Adipocyte (in vitro differentiated cells): ENCODE results near the gene CYP27C1.
"Not testable (repeated sequence)": the region's sequence is repeated elsewhere in the genome, so short reads cannot be mapped to it uniquely, and the experiment has no call there.

Experiments
- DNase-seq: peaks from one replicate; pipeline ENCODE4 v3.0.0-alpha.2; 2015; ENCODE audit warnings: low read depth
- H3K27me3 ChIP-seq: replicated peaks from 2 replicates; pipeline ENCODE4 v1.7.0; 2013; ENCODE audit warnings: mild to moderate bottlenecking, low read length, moderate library complexity; ENCODE audit not compliant: control insufficient read depth, insufficient read depth
- H3K36me3 ChIP-seq: 2 replicates; pipeline ENCODE4 v1.7.0; 2013; ENCODE audit warnings: low read length, mild to moderate bottlenecking, moderate library complexity; ENCODE audit not compliant: control insufficient read depth, insufficient read depth, severe bottlenecking
- H3K4me1 ChIP-seq: 2 replicates; pipeline ENCODE4 v1.7.0; 2013; ENCODE audit warnings: mild to moderate bottlenecking, low read length, moderate library complexity; ENCODE audit not compliant: control insufficient read depth, insufficient read depth
- H3K4me3 ChIP-seq: 2 replicates; pipeline ENCODE4 v1.7.0; 2013; ENCODE audit warnings: mild to moderate bottlenecking, low read length, moderate library complexity
- H3K9ac ChIP-seq: 2 replicates; pipeline ENCODE4 v1.7.0; 2013; ENCODE audit warnings: mild to moderate bottlenecking, low read length, moderate library complexity
- H3K9me3 ChIP-seq: 2 replicates; pipeline ENCODE4 v1.7.0; 2013; ENCODE audit warnings: mild to moderate bottlenecking, low read length, moderate library complexity; ENCODE audit not compliant: control insufficient read depth

The CYP27C1 gene

DNA sequence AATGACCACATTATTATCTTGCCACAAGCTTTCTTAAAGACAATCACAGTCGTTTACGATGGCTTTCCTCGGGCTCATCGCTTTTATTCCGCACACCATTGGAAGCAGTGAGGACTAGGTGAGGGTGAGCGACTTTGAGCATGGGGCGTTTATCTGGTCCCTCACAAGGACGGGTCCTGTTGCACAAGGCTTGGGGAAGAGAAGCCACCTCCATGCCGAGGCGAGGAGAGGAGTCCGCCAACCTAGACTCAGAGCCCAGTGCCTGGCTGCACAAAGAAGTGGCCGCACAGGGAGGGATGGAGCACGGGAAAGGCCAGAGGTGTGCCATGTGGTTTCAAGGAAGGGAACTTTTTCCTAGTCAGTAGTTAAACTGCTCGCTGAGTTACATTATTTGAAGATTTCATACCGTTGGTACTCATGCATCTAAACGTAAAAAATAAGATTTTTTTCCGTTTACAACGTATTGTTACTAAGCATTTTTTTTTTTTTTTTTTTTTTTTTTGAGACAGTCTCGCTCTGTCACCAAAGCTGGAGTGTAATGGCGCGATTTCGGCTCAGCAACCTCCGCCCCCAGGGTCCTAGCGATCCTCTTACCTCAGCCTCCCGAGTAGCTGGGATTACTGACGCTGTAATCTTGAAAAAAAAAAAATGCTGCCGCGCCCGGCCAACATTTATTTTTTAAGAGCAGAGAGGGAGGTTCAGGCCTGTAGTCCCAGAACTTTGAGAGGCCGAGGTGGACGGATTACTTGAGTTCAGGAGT is 849 bp upstream of the CYP27C1 start:
- Histone ChIP-seq H3K27me3 (no peaks in the 10 kb centered on the region), H3K36me3 (no peaks in the 10 kb centered on the region), H3K4me1 (peaks cover 13% of the 10 kb centered on the region), H3K9me3 (peaks cover 12% of the 10 kb centered on the region), H3K4me3 (no peak overlapping the region), H3K9ac (no peak overlapping the region)
- DNase-seq: peak; percentile 46

DNA sequence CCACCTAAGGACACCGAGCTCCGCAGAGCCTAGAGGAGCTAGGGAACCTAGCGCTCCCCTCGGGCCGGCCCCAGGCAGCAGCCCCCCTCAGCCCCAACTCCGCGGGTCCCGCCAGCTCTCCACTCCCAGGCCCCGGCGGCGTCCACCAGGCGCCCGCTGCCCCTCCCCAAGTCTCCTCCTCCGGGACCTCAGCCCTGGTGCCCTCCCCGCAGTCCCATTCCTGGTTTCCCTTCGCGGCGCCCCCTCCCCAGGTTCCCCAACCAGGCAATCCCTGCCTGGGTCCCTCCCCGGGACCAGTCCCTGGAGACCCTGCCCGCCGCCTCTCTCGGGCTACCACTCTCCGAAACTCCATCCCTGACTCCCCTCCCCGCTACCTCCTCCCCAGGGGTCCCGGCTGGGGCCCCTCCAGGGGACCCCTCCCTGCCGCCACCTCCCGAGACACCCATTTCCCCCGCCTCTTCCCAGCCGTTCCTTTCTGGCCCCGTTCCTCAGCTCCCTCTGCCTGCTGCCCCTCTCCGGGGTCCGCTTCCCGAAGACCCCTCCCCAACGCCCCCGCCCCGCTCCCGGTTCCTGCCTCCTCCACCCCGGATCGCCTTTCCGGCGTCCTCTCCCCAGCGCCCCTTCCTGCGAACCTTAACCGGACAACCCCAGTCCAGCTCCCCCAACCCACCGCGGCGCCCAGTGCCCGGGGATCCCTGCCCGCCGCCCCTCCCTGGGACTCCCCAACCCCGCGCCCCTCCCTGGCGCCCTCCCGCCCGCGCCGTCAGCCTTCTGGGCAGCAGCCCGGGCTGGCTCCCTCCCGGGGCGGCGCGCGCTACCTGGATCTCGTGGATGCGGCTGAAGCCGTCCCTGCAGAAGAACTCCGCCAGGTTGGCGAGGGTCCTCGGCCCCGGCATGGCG is 678 bp downstream of the CYP27C1 start:
- H3K36me3 ChIP-seq: no peaks in the 10 kb centered on the region
- H3K4me3 ChIP-seq: peak overlapping the region; percentile 84
- peak; percentile 75 for DNase-seq
- H3K27me3 ChIP-seq: no peaks in the 10 kb centered on the region
- H3K9ac ChIP-seq: peak overlapping the region; percentile 78
- peaks cover 12% of the 10 kb centered on the region for H3K9me3 ChIP-seq
- peaks cover 6% of the 10 kb centered on the region for H3K4me1 ChIP-seq

DNA sequence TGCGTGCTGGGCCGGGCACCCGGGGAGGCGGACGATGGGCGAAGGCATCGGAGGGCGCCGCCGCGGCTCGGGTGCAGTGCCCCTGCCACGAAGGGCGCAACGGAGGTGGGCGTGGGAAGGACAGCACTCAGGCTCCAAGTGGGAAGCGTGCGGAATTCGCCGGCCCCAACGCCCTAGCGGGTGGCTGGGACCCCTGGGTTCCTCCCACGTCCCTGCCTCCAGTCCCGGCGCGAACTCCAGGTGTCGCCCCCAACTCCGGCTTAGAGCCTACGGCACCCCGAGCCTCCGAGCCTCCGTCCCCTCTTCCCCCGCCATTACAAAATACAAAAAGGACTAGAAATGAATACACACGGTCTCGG is 1.3 kb downstream of the CYP27C1 start:
- DNase-seq: peak; percentile 61
- H3K4me1 ChIP-seq: peaks cover 6% of the 10 kb centered on the region
- peak overlapping the region; percentile 84 for H3K4me3 ChIP-seq
- H3K27me3 ChIP-seq: no peaks in the 10 kb centered on the region
- H3K9me3 ChIP-seq: peaks cover 12% of the 10 kb centered on the region
- H3K36me3 ChIP-seq: no peaks in the 10 kb centered on the region
- H3K9ac ChIP-seq: peak overlapping the region; percentile 78

DNA sequence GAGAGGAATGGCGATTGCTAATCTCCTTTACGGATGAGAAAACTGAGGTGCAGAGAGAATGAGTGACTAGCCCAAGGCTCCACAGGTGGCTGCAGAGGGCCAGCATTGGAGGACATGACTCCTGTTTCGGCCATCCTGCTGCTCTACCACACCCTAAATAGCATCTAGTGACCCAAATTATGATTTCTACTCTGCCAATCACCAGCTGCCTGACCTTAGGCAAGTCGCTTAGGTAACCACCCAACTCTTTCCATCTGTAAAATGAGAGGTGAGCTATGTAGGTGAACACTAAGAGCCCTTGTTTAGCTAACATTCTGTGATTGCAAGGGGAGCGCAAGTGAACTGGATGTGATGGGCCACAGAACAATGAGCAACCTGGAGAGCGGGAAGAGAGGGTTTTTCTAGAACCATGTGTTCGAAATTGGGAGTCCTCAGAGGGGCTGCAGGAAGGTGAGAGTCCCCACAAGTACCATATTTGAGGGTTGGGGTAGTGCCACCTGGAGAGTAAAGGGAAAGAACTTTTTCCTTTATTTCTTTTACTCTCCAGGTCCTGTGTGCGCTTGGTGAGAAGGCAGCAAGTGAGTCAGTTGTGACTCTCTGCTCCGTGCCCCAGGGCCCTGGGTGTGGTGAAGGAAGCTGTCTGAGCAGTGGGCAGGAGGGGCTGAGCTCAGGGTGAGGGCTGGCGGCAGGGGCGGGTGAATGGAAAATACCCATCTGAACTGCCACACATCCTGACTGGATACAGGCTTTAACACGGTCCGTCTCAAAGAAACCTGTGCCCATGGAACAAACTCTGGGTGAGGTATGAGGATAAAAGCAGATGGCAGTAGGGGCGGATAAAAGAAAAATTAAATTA is 2.4 kb downstream of the CYP27C1 start:
- Histone ChIP-seq H3K9ac (no peak overlapping the region), H3K36me3 (no peaks in the 10 kb centered on the region), H3K9me3 (peaks cover 12% of the 10 kb centered on the region), H3K27me3 (no peaks in the 10 kb centered on the region), H3K4me1 (peaks cover 6% of the 10 kb centered on the region), H3K4me3 (no peak overlapping the region)
- DNase-seq: peak; percentile 89

DNA sequence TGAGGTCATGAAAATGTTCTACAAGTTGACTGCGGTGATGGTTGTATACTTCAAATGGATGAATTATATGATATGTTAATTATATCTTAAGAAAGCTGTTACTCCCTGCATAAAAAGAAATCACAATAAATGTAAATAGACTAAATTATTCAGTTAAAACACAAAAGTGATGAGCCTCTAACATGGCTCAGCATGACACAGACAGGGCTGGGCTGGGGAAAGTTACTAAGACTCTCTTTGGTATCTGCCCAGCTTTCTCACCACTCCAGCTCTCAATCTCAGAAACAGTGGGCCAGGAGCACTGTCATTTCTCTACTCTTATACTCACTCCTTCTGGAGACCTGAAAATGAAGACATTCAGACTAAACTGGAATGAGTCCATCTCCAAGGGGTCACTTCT is 3.5 kb downstream of the CYP27C1 start:
- Histone ChIP-seq H3K4me3 (no peak overlapping the region), H3K9ac (no peak overlapping the region), H3K9me3 (peaks cover 12% of the 10 kb centered on the region), H3K27me3 (no peaks in the 10 kb centered on the region), H3K36me3 (no peaks in the 10 kb centered on the region), H3K4me1 (peaks cover 6% of the 10 kb centered on the region)
- no peak for DNase-seq

DNA sequence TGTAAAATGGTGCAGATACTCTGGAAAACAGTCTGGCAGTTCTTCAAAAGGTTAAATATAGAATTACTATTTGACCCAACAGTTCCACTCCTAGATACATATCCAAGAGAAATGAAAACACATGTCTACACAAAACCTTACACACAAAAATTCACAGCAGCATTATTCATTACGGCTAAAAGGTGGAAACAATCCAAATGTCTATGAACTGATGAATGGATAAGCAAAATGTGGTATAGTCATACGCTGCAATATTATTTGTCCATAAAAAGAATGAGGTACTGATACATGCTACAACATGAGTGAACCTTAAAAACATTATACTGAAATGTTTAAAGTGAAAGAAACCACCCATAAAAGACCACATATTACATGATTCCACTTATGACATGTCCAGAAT is 4.0 kb downstream of the CYP27C1 start:
- peaks cover 12% of the 10 kb centered on the region for H3K9me3 ChIP-seq
- DNase-seq: no peak
- no peak overlapping the region for H3K9ac ChIP-seq
- H3K36me3 ChIP-seq: no peaks in the 10 kb centered on the region
- no peaks in the 10 kb centered on the region for H3K27me3 ChIP-seq
- no peak overlapping the region for H3K4me3 ChIP-seq
- peaks cover 6% of the 10 kb centered on the region for H3K4me1 ChIP-seq

DNA sequence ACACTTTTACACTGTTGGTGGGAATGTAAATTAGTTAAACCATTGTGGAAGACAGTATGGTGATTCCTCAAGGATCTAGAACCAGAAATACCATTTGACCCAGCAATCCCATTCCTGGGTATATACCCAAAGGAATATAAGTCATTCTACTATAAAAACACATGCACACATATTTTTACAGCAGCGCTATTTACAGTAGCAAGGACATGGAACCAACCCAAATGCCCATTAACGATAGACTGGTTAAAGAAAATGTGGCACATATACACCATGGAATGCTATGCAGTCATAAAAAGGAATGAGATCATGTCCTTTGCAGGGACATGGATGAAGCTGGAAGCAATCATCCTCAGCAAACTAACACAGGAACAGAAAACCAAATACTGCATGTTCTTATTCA is 5.9 kb downstream of the CYP27C1 start:
- not testable (repeated sequence) for DNase-seq, H3K27me3 ChIP-seq, H3K36me3 ChIP-seq, H3K9ac ChIP-seq, H3K4me3 ChIP-seq, H3K4me1 ChIP-seq
- peaks cover 12% of the 10 kb centered on the region for H3K9me3 ChIP-seq

DNA sequence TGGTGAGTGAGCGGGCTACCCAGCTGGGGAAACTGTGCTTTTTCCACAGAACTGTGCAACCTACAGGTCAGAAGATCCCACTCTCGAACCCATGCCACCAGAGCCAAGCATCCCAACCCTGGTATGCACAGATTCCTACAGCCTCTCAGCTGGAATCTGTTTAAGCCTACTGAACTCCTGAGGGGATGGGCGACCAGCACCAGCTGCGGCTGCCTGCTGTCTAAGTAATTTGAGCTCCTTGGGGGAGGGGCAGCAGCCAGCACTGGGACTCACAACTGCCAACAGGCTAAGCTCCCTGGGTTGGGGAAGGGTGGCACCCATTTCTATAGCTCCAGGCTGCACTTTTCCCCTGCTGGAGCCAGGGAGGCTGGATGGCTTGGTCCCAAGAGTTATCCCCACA is 11.8 kb downstream of the CYP27C1 start:
- no peaks in the 10 kb centered on the region for H3K9me3 ChIP-seq
- H3K4me1 ChIP-seq: no peaks in the 10 kb centered on the region
- peak; percentile 74 for DNase-seq

DNA sequence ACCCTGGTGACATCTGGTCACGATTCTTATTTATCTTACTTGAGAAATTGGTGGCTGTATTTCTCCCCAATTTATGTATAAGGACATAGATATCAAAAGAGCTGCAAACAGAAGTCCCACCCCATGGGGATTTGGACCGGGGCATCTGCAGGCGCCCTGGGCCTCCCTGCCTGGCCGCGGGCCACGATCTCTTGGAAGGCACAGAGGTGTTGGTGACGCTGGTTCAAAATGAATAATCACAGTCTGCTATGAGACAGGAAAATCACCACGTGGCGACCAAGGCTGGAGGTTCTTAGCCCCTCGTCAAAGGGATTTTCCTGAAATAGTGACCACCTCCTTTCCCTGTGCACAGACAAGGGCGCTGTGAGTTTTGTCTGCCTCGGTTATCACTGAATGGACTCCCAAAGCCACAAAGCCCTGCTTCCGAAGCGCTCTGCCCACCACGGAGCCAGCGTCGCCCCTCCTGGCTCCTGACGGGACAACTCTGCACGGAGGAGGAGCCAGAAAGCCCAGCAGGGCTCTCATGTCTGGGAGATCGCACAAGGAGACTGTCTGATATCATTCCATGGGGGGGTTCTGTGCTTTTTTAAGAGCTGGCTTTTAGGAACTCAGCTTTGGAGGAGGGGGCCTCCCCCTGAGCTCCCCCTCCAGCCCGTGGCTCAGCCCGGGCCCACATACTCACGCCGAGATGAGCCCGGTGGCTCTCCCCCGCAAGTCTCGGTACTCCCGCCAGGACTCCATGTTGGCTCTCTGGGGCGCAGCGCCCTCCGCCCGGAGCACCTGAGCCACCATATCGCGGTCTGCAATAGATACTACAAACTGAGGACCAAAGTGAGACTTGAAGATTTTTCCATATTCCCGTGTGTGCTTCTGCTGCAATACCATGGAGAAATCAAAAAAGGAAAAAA is 14.6 kb downstream of the CYP27C1 start:
- Histone ChIP-seq H3K27me3 (no peaks in the 10 kb centered on the region), H3K4me1 (no peaks in the 10 kb centered on the region), H3K9me3 (no peaks in the 10 kb centered on the region), H3K9ac (no peak overlapping the region), H3K4me3 (no peak overlapping the region), H3K36me3 (no peaks in the 10 kb centered on the region)
- no peak for DNase-seq

More for the DNA sequence above, 11.8 kb downstream of the CYP27C1 start:
- H3K9ac ChIP-seq: no peak overlapping the region
- H3K4me3 ChIP-seq: no peak overlapping the region
- H3K36me3 ChIP-seq: no peaks in the 10 kb centered on the region
- no peaks in the 10 kb centered on the region for H3K27me3 ChIP-seq

DNA sequence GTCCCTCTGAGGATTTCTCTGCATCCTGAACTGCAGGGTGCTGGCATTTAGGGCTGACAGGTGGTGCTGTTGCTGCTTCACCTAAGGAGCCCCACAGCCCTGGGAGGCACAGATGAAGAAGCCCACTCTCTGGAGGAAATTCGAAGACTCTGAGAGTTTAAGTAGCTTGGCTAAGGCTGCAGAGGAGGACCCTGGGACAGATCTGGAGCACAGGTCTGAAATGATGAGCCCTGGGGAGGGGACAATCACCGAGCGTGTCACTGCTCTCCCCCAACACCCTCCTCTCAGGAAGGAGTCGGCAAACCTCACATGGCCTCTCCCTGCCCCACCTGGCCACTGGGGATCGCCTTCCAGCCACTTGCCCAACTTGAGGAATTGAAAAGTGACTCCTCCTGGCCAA is 18.6 kb downstream of the CYP27C1 start:
- Histone ChIP-seq H3K4me1 (no peaks in the 10 kb centered on the region), H3K9ac (no peak overlapping the region), H3K36me3 (no peaks in the 10 kb centered on the region), H3K27me3 (no peaks in the 10 kb centered on the region), H3K4me3 (no peak overlapping the region), H3K9me3 (peaks cover 3% of the 10 kb centered on the region)
- no peak for DNase-seq
